MM.1S (cell line): Measurements from ENCODE around the gene MMP13.
"Not testable (repeated sequence)": the region's sequence is repeated elsewhere in the genome, so short reads cannot be mapped to it uniquely, and the experiment has no call there.

Source experiments
- EZH2phosphoT487 ChIP-seq: fragments of 300-600 bp; sonication (generic); IDR thresholded peaks from 2 replicates; pipeline ENCODE4 v1.6.1; 2018; ENCODE audit warnings: antibody characterized with exemption, low read length
- TF ChIP-seq, protein P1 (sequence below): fragments of 300-600 bp; sonication (generic); IDR thresholded peaks from 2 replicates; pipeline ENCODE4 v1.5.1; 2016; ENCODE audit warnings: antibody characterized with exemption, low read length, mixed read lengths

DNA sequence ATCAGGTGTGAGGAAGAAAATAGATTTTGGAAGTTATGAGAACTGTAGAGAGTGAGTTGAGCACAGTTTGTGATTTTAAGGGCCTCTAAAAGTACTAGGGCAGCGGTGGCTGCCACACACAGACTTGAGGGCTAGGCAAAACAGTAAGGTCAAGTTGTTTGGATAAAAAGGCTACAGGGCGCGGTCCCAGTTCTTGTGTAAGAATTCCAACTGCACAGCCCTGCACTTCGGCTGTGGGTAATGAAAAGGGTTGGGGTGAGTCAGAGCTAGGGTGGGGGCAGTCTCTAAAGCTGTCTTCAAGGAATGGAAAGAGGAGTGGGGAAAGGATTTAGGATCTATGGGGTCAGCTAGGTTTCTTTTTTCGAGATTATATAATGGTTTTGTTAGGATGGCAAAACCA, 49.7 kb downstream of the MMP13 start:
- TF ChIP-seq, protein P1, sequence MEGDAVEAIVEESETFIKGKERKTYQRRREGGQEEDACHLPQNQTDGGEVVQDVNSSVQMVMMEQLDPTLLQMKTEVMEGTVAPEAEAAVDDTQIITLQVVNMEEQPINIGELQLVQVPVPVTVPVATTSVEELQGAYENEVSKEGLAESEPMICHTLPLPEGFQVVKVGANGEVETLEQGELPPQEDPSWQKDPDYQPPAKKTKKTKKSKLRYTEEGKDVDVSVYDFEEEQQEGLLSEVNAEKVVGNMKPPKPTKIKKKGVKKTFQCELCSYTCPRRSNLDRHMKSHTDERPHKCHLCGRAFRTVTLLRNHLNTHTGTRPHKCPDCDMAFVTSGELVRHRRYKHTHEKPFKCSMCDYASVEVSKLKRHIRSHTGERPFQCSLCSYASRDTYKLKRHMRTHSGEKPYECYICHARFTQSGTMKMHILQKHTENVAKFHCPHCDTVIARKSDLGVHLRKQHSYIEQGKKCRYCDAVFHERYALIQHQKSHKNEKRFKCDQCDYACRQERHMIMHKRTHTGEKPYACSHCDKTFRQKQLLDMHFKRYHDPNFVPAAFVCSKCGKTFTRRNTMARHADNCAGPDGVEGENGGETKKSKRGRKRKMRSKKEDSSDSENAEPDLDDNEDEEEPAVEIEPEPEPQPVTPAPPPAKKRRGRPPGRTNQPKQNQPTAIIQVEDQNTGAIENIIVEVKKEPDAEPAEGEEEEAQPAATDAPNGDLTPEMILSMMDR, result not testable (repeated sequence)
- not testable (repeated sequence) for TF ChIP-seq EZH2phosphoT487
